ENCODE data around the gene ZSWIM6.

The ZSWIM6 gene

DNA sequence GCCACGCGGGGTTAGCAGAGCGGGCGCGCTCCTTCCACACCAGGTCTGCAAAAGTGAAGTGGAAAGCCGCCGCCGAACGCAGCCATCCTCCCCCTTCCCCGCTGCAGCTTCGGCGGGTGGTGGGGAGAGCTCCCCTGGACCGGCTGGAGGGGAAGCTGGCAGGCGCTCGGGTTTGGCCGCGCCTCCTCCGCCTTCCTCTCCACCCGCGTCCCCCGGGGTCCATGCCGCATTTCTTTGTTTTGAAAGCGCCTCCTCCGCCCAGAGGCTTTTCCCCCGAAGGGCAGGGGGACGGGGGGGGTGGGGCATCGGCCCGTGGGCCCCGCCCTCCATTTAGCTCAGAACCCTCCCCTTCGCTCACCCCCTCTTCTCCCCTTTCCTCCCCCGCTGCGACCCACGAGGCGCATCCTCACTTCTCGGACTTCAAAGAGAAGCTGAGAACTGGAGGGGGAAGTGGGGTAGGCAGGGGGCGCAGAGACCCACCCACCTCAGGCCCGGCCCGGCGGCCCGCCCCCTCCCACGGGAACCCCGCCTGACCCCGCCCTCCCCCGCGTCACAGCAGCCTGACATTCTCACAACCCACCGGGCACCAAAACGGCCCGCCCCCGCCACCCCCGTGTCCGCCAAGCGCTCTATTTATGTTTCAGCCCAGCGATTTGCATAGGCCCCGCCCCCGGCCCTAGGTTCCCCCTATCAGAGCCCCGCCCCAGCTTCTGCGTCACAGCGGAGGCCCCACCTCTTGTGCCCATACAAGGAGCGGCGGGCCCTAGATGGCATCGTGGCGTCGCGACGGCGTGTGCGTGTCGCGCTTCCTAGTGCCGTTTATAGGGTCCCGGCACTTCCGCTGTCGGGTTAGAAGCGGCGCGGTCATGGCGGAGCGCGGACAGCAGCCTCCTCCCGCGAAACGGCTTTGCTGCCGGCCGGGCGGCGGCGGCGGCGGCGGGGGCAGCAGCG is at the start of gene ZSWIM6:
TSS of gene ZSWIM6 (plus strand) at position 852 of the 951 bp plus-strand sequence. CDS start at position 867, 15 bp downstream.
- peak within 1 kb of the TSS; percentile 77 for H3K4me3 ChIP-seq (ENCODE audit: low read depth, low read length)
- TF ChIP-seq, protein P1, sequence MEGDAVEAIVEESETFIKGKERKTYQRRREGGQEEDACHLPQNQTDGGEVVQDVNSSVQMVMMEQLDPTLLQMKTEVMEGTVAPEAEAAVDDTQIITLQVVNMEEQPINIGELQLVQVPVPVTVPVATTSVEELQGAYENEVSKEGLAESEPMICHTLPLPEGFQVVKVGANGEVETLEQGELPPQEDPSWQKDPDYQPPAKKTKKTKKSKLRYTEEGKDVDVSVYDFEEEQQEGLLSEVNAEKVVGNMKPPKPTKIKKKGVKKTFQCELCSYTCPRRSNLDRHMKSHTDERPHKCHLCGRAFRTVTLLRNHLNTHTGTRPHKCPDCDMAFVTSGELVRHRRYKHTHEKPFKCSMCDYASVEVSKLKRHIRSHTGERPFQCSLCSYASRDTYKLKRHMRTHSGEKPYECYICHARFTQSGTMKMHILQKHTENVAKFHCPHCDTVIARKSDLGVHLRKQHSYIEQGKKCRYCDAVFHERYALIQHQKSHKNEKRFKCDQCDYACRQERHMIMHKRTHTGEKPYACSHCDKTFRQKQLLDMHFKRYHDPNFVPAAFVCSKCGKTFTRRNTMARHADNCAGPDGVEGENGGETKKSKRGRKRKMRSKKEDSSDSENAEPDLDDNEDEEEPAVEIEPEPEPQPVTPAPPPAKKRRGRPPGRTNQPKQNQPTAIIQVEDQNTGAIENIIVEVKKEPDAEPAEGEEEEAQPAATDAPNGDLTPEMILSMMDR (IDR thresholded peaks at IDR 0.05; ENCODE audit: control insufficient read depth, extremely low read depth, insufficient read depth): no peak
- peak; percentile 95 for DNase-seq (ENCODE audit: low read depth)

DNA sequence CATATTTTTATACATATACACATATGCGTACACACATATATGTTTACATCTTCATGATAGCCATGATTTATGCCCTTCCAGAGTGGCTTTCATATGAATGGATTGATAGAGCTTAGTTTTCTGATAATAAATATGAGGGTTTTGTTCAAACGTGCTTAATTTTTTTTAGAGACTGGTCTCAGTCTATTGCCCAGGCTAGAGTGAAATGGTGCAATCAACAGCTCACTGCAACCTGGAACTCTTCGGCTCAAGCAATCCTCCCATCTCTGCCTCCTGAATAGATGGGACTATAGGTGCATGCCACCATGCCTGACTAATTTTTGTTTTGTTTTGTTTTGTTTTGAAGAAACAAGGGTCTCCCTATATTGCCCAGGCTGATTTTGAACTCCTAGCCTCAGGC is 48.6 kb upstream of the ZSWIM6 start:
- TF ChIP-seq, protein P1 (IDR thresholded peaks at IDR 0.05; ENCODE audit: control insufficient read depth, extremely low read depth, insufficient read depth): no peak

DNA sequence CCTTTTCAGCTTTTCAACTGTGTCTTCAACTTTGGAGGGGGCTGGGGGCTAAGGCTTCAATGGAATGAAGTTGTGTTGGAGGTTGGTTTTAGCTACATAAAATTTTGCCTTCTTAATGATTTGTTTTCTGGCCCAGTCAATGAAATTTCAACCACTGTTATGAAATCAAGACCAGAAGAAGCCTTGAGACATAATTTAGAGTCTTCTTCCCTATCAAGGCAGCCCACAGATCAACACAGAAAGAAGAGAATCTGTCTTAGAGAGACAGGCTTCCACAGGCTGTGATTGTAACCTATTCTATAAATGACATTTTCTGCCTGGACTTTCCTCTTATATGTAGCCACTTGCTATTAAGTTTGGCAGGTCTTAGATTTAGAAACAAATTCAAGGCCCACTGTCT is 46.5 kb upstream of the ZSWIM6 start:
- H3K4me3 ChIP-seq (ENCODE audit: low read depth, low read length): no peak overlapping the region
- DNase-seq (ENCODE audit: low read depth): no peak
- TF ChIP-seq, protein P1 (IDR thresholded peaks at IDR 0.05; ENCODE audit: control insufficient read depth, extremely low read depth, insufficient read depth): no peak

More for the DNA sequence above, 48.6 kb upstream of the ZSWIM6 start:
- no peak for DNase-seq (ENCODE audit: low read depth)
- H3K4me3 ChIP-seq (ENCODE audit: low read depth, low read length): no peak overlapping the region

DNA sequence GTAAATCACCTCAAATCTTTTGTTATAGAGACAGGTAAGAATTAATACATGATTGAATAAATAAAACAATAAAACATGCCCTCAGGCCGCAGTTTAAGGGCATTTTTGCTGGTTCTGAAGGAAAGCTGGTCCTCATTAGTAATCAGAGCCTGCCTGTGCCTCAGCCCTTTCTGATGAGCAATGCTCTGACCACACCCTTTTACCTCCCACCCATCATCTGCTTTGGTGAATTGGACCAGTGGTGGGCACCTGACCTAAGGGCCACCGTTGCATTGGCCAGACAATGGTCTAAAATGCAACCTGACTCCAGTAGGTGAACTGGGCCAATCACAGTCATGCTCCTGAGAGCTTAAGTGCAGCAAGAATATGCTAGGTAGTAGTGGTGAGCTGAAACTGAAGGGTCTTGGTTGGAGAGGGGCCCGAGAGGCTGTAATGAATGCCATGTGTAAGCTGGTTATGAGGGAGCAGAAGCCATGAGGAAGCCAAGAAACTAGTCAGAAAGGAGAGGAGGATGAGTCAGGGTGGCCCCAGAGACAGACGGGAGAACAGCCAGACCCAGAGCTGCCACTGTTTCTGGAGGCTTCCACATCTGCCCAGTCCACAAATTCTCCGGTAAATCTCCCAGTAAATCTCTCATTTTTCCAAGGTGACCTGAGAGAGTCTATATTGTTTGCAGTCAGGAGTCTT is 45.5 kb upstream of the ZSWIM6 start:
- DNase-seq (ENCODE audit: low read depth): no peak
- H3K4me3 ChIP-seq (ENCODE audit: low read depth, low read length): no peak overlapping the region
- TF ChIP-seq, protein P1 (IDR thresholded peaks at IDR 0.05; ENCODE audit: control insufficient read depth, extremely low read depth, insufficient read depth): no peak

GRCh38 chr5:61287474-61287873 is 44.6 kb upstream of the ZSWIM6 start:
- DNase-seq (ENCODE audit: low read depth): no peak
- TF ChIP-seq, protein P1 (IDR thresholded peaks at IDR 0.05; ENCODE audit: control insufficient read depth, extremely low read depth, insufficient read depth): no peak
- no peak overlapping the region for H3K4me3 ChIP-seq (ENCODE audit: low read depth, low read length)

DNA sequence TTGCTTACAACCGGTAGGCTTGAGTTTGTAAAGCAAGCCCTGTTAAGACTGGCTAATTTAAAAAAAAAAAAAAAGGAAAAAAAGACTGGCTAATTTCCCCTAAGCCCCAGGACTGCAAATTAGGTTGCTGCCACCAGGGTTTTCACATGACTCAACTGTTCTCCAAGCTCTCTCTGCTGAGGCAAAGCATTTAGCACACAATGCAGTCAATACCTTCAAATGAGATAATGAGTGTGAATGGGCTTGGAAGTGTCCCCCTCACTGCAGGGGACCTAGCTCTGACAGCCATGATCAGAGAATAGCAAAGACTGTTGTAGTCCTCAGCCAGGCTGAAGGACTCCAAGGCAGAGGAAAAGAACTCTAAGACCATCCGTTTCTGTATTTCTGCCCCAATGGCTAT is 42.8 kb upstream of the ZSWIM6 start:
- no peak for DNase-seq (ENCODE audit: low read depth)
- no peak overlapping the region for H3K4me3 ChIP-seq (ENCODE audit: low read depth, low read length)
- TF ChIP-seq, protein P1 (IDR thresholded peaks at IDR 0.05; ENCODE audit: control insufficient read depth, extremely low read depth, insufficient read depth): no peak
